HL-60/S4 treated with retinoic acid at 250 ng/mL for 4 days and 3 days (cell line): ENCODE data around the gene HLF.

ENCODE experiments used
- in situ Hi-C: fragments of 300-500 bp; cut with MboI; formaldehyde crosslinking; loops from 2 replicates; pipeline ENCODE4 v1.7.0; 2022; ENCODE audit warnings: low sequenced_read_pairs

The HLF gene

DNA sequence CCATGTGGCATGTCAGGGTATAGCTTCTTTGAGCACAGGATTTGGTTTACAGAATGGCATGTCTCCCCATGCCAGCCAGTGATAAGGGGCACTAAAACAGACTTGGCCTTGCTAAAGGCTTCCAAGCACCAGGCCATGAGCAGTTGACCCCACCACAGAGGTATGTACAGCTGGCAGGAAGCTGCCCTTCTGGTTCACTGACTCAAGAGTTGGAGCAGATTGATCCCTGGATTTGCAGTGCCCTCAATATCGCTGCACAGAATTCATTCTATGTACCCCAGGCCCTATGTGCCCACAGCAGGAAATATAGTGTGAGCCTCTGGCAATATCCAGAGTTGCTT is 24.3 kb downstream of the HLF start:
- in situ Hi-C loops: loop anchor here (25.0 kb wide), 1 partner anchor 302 kb away; no protein-coding TSS in a partner anchor

DNA sequence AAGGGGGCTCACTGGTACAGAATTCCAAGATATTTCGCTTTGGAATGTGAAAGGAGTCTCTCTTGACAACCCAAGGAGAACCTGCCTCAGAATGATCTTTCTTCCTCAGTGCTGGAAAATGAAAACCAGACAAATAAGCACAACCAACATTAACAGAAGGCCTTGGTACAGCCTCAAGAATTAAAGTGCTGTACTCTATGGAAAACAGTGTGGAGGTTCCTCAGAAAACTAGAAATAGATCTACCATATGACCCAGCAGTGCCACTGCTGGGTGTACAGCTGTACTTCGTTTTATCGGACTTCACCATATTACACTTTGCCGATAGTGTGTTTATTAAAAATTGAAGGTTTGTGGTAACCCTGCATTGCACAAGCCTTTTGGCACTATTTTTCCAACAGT is 25.2 kb downstream of the HLF start:
- in situ Hi-C loops: loop anchor here (25.0 kb wide), 1 partner anchor 303 kb away; no protein-coding TSS in a partner anchor

DNA sequence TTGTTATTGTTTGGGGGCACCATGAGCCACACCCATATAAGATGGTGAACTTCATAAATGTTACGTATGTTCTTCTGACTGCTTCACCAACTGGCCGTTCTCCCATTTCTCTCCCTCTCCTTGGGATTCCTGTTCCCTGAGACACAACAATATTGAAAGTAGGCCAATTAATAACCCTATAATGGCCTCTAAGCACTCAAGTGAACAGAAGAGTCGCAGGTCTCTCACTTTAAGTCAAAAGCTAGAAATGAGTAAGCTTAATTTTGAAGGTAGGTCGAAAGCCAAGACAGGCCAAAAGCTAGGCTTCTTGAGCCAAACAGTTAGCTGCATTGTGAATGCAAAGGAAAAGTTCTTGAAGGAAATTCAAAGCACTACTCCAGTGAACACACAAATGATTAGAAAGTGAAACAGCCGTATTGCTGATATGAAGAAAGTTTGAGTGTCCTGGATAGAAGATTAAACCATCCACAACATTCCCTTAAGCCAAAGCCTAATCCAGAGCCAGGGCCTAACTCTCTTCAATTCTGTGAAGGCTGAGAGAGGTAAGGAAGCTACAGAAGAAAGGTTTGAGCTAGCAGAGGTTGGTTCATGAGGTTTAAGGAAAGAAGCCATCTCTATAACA is 25.8 kb downstream of the HLF start:
- in situ Hi-C loops: loop anchor here (25.0 kb wide), 1 partner anchor 303 kb away; no protein-coding TSS in a partner anchor

GRCh38 chr17:55291114-55291507 is 26.4 kb downstream of the HLF start:
- in situ Hi-C loops: loop anchor here (25.0 kb wide), 1 partner anchor 304 kb away; no protein-coding TSS in a partner anchor

GRCh38 chr17:55292094-55292493 is 27.3 kb downstream of the HLF start:
- in situ Hi-C loops: loop anchor here (25.0 kb wide), 1 partner anchor 305 kb away; no protein-coding TSS in a partner anchor

DNA sequence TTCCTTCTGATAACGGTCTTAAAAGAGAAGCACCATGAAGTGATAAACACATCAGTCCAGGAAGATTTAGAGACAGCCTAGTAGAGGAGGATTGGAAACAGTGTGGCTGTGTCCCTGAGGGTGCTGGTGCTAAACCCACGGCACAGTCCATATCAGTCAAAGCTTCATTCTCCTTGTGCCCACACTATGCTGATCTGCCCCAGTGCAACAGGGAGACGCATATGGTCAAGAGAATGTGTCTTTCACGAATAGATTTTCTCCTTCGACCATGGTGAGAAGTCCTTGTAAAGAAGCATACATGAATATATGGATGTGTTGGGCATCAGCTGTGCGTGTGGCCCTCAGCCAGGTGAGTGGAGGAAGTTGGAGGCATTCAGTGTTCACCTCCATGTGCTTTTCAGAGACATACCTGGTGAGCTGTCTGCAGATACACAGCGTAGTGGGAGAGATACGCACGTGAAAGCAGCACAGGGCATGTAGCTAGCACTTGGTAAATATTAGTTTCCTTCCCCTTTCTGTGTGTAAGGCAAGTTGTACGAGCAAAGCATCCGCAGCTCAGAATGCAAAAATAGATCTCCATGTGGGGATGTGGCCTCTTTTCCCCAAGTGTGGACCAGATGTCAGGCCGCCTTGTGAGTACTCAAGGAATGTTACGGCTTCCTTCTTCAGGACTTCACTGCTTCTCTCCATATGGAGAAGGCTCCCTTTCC is 29.4 kb downstream of the HLF start:
- in situ Hi-C loops: loop anchor here (25.0 kb wide), 1 partner anchor 307 kb away; no protein-coding TSS in a partner anchor

GRCh38 chr17:55295411-55296170 is 30.8 kb downstream of the HLF start:
- in situ Hi-C loops: loop anchor here (25.0 kb wide), 1 partner anchor 308 kb away; no protein-coding TSS in a partner anchor

DNA sequence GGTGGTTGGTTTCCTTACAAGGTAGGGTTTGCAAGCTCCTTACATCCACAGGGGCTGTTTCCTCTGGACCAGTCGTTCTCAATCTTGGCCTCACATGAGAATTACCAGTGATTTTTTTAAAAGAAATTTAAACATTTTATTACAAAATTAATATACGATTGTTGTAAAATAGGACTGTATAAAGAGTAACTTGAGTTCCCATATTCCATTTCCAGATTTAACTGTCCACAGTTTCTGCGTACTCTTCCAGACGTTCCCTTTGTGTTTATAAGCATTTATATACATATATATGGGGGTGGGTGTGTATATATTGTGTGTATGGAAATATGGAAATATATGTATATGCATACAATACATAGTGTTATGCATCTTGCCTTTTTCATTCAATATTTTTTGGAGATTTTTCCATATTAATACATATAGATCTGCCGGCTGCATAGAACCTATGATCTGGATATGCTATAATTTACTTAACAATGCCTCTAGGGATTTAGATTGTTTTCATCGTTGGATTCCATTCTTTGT is 31.5 kb downstream of the HLF start:
- in situ Hi-C loops: loop anchor here (25.0 kb wide), 1 partner anchor 309 kb away; no protein-coding TSS in a partner anchor

GRCh38 chr17:55296699-55297098 is 31.9 kb downstream of the HLF start:
- in situ Hi-C loops: loop anchor here (25.0 kb wide), 1 partner anchor 309 kb away; no protein-coding TSS in a partner anchor

DNA sequence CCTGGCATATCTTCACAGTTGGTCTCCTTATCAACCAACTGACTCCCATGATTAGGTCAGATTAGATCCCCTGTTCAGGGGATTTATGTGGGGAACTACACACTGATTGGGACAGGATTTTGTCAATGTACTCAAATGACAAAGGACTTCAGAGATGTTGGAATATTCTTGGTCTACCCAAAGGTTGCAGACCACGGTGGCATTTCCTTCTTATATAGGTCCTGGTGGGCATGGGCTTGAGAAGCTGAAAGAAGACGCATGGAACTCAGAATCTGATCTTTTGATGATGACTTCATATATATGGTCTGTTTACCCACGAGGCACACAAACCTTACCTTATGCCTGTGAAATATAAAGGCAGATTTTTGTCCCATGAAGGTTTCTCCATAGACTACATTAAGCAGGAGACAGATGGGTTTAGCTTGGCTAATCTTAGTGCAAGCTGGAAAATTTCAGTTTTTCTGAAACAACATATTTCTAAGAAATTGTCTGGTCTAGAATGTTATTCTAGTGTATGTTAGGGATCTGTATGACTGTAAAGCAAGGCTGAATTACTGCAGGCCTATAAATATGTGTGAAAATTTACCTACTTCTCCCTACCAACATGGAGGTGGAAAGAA is 33.5 kb downstream of the HLF start:
- in situ Hi-C loops: loop anchor here (25.0 kb wide), 1 partner anchor 311 kb away; no protein-coding TSS in a partner anchor

DNA sequence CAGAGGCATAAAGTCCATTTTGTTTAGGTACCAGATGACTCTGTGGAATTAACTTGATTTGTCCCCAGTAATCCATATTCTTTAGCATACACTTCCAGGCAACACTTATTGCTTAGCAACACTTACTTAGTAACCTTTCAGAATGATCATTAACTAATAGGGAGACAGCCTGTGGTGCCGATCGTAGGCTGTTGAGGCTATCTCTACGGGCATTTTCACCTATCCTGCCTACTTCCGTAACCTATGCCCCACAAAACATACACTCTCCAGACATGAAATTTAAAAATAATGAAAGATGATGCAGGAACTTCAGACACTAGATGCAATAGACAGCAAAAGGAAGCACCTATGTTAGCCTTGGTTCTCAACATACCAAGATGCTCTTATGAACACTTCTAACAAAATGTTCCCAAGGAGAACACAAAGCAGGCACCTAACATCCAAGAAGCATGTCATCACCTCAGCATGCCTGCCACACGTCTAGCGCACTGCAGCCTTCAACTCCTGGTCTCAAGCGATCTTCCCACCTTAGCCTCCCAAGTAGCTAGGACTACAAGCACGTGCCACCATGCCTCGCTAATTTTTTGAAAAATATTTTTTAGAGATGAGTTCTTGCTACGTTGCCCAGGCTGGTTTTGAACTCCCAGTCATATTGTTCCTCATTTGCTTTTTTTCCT is 34.5 kb downstream of the HLF start:
- in situ Hi-C loops: loop anchor here (25.0 kb wide), 1 partner anchor 312 kb away; no protein-coding TSS in a partner anchor

GRCh38 chr17:55299890-55300289 is 35.1 kb downstream of the HLF start:
- in situ Hi-C loops: loop anchor here (25.0 kb wide), 1 partner anchor 313 kb away; no protein-coding TSS in a partner anchor

GRCh38 chr17:55300479-55301290 is 35.9 kb downstream of the HLF start:
- in situ Hi-C loops: no loop called here

DNA sequence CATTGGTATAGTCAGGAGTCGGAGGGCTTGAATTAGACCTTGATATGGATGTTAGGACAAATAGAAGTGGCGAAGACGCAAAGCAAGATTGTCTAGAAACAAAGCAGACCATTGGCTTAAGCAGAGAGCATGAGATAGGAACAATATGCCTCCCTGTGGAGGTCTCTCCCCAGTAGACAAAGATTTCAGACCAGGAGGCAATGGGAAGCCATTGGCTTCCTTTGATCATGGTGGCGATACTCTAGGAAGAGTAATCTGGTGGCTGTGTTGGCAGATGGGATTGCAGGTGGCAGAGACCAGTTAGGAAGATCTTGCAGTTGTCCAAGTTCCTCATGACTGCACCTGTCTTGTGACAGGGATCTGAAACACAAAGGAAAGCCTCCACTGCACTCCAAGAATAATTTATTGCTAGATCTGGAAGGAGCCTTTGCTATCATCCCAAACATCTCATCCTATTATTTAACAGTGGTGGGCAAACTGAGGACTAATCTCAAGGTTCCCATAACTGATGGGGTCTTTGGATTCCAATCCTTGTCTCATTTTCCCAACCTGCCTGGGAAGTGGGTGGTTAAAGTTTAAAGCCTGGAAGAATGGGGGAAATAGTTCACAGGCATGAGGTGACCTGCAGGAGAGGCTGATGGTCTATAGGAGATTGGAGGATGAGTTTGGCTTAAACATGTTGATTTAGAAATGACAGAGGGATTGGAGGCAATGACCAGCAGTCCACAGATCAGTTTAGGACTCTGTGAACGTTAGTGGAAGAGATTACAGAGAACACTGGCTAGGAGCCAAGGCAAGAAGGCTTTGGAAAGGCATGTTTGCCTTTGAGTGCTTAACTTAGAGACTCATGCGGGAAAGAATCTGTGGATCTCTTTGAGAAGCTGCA is 37.0 kb downstream of the HLF start:
- in situ Hi-C loops: no loop called here

GRCh38 chr17:55302407-55302787 is 37.6 kb downstream of the HLF start:
- in situ Hi-C loops: no loop called here

DNA sequence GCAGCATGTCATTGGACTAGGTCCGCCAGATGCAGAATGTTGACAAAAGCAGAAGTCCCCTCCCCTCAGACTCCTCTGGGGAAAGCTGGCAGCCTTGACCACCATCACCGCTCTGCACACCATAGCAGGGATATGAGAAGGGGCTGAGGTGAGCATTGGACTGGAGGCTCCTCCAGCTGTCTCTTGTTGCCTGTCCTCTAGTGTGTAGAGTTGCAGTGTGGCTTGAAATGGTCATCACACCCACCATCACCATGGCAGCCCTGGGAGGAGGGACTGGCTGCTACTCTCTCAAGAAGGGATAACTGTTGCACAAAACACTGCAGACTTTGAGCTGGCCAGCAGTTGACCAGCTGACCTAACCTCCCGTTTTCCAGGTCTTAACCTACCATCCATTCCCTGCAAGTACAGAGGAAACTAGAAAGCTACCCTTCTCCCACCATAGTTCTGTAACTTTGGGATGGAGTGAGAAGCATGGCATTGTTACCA is 38.3 kb downstream of the HLF start:
- in situ Hi-C loops: no loop called here

GRCh38 chr17:55303701-55304145 is 39.0 kb downstream of the HLF start:
- in situ Hi-C loops: no loop called here
